Measurements from ENCODE around the gene ADAMTS6. TPM values are rescaled to one million over a fixed set of nuclear protein-coding genes. Genes with fewer than 3 reads are reported as not detected.

The ADAMTS6 gene
- total and polyA plus RNA-seq, 11 donors, result 0.28 to 4.3 (median 3.0) TPM

DNA sequence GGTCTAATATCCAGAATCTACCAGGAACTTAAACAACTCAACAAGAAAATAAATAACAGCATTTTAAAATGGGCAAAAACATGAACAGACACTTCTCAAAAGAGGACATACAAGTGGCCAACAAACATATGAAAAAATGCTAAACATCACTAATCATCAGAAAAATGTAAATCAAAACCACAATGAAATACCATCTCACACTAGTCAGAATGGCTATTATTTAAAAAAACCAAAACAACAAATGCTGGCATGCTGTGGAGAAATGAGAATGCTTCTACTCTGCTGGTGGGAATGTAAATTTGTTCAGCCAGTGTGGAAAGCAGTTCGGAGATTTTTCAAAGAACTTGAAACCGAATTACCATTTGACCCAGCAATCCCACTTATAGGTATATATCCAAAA lies 63.1 kb downstream of the ADAMTS6 start:
- DNase-seq, result no peak
- no peak for TF ChIP-seq POLR2A (IDR thresholded peaks at IDR 0.05)
- TF ChIP-seq, protein P1, sequence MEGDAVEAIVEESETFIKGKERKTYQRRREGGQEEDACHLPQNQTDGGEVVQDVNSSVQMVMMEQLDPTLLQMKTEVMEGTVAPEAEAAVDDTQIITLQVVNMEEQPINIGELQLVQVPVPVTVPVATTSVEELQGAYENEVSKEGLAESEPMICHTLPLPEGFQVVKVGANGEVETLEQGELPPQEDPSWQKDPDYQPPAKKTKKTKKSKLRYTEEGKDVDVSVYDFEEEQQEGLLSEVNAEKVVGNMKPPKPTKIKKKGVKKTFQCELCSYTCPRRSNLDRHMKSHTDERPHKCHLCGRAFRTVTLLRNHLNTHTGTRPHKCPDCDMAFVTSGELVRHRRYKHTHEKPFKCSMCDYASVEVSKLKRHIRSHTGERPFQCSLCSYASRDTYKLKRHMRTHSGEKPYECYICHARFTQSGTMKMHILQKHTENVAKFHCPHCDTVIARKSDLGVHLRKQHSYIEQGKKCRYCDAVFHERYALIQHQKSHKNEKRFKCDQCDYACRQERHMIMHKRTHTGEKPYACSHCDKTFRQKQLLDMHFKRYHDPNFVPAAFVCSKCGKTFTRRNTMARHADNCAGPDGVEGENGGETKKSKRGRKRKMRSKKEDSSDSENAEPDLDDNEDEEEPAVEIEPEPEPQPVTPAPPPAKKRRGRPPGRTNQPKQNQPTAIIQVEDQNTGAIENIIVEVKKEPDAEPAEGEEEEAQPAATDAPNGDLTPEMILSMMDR (IDR thresholded peaks at IDR 0.05), result no peak
- 92 to 98% (median 96%) methylated on average over 2 of the region's 2 CpGs for WGBS, 4 donors
- no peaks in the 10 kb centered on the region for H3K36me3 ChIP-seq
- no peaks in the 10 kb centered on the region for H3K27me3 ChIP-seq
- ATAC-seq, result no peak
- intact Hi-C loops (cut with DNase I), result no loop called here
- no peak overlapping the region for H3K4me3 ChIP-seq
- peaks cover 0 to 58% (median 20%) of the 10 kb centered on the region in 12 donors for H3K9me3 ChIP-seq
- H3K4me1 ChIP-seq, result no peaks in the 10 kb centered on the region
- no peak overlapping the region for H3K27ac ChIP-seq

DNA sequence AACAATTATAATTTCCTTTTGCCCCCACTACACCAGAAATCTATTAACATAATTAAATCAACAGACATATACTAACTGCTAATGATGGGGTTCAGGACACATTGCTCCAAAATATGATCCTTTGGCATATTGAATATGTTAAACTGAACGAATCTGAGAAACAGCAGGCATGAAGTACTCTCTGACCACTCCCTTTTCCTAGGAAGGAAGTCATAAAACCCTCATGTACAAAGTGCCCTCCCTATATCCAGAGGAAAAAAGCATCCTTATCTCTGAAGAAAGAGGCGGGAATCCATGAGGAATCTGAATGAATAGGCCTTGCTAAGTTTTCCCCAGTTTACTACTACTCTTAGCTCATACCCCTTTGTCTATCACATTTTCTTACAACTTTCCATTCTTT lies 67.9 kb downstream of the ADAMTS6 start:
- WGBS, 4 donors, result 60 to 71% (median 64%) methylated on average over 2 of the region's 2 CpGs
- Histone ChIP-seq H3K4me3 (no peak overlapping the region), H3K27me3 (no peaks in the 10 kb centered on the region), H3K9me3 (peaks cover 0 to 24% (median 14%) of the 10 kb centered on the region in 12 donors), H3K27ac (no peak overlapping the region), H3K36me3 (no peaks in the 10 kb centered on the region), H3K4me1 (no peaks in the 10 kb centered on the region)
- intact Hi-C loops (cut with DNase I), result no loop called here
- ATAC-seq, result no peak
- DNase-seq, result no peak
- TF ChIP-seq POLR2A (IDR thresholded peaks at IDR 0.05), result no peak
- TF ChIP-seq, protein P1 (IDR thresholded peaks at IDR 0.05), result no peak

DNA sequence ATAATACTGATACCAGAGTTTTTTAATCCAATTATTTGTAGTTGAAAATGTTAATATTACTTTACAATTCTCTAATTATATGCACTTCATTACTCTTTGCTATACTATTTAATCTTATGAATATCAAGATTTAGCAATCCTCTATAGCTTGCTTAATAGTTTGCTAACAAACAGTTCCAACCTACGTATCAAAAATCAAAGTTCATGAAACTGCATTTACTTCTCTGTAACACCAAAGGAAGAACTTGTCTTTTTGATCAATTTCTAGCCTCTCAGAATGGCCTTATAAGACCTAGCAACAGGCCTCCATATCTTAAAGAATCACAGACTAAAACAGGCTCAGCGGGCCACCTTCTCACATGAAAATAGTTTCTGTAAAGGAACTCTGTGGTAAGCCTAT lies 68.9 kb downstream of the ADAMTS6 start:
- Histone ChIP-seq H3K4me3 (no peak overlapping the region), H3K9me3 (peaks cover 0 to 14% (median 7%) of the 10 kb centered on the region in 12 donors), H3K27ac (no peak overlapping the region), H3K27me3 (no peaks in the 10 kb centered on the region), H3K36me3 (no peaks in the 10 kb centered on the region), H3K4me1 (no peaks in the 10 kb centered on the region)
- intact Hi-C loops (cut with DNase I), result no loop called here
- TF ChIP-seq POLR2A (IDR thresholded peaks at IDR 0.05), result no peak
- TF ChIP-seq, protein P1 (IDR thresholded peaks at IDR 0.05), result no peak
- no peak for ATAC-seq
- DNase-seq, result no peak
- 94 to 97% (median 96%) methylated on average over 2 of the region's 2 CpGs for WGBS, 4 donors

DNA sequence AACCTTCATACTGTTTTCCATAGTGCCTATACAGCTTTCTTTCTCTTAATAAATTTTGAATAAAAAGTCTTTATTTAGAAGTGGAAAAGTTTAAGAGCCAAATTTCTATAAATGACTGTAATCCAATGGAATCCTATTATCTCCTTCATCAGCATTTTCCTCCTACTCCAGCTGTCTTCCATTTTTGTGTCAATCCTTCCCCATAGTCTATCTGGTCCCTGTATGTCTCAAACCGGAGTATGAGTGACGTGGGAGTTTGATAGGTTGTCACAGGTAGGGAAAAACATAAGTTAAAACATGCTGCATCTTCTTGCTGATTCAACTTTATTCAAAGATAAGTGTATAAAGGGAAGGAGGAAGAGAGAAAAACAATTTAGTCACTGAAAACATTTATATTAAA lies 70.4 kb downstream of the ADAMTS6 start:
- Histone ChIP-seq H3K4me3 (no peak overlapping the region), H3K4me1 (no peaks in the 10 kb centered on the region), H3K27ac (no peak overlapping the region), H3K36me3 (no peaks in the 10 kb centered on the region), H3K9me3 (no peaks in the 10 kb centered on the region), H3K27me3 (no peaks in the 10 kb centered on the region)
- ATAC-seq (no peak), DNase-seq (no peak)
- intact Hi-C loops (cut with DNase I), result no loop called here
- TF ChIP-seq, protein P1 (IDR thresholded peaks at IDR 0.05), result no peak
- no peak for TF ChIP-seq POLR2A (IDR thresholded peaks at IDR 0.05)
- WGBS, 4 donors, result 89 to 94% (median 91%) methylated on average over 2 of the region's 2 CpGs

All from heart left ventricle (tissue), 16 donors.